Upper lobe of left lung (tissue), 6 donors: ENCODE results near the gene PRDX1. TPM values are rescaled to one million over a fixed set of nuclear protein-coding genes. Genes with fewer than 3 reads are reported as not detected.

Experiments
- ATAC-seq, 2 donors: fragments of 200-7000 bp; cut with Tn5 transposase; one replicate each; pipeline ENCODE4 v1.9.1; 2022; ENCODE audit warnings: mild to moderate bottlenecking in 2 of 2, moderate library complexity in 2 of 2; ENCODE audit not compliant: low FRiP score in 2 of 2
- DNase-seq, 2 donors: peaks; one replicate each; pipeline ENCODE4 v3.0.0-alpha.2; 2019 to 2020
- H3K27ac ChIP-seq, 4 donors: fragments of 200-600 bp; sonication (generic); one replicate each; pipeline ENCODE4 v1.5.1; 2016 to 2019
- H3K27me3 ChIP-seq, 4 donors: fragments of 200-600 bp; sonication (generic); one replicate each; pipeline ENCODE4 v1.5.1; 2017 to 2019
- H3K36me3 ChIP-seq, 4 donors: fragments of 200-600 bp; sonication (generic); one replicate each; pipeline ENCODE4 v1.5.1; 2016 to 2019
- H3K4me1 ChIP-seq, 4 donors: fragments of 200-600 bp; sonication (generic); one replicate each; pipeline ENCODE4 v1.5.1; 2018 to 2019
- H3K4me3 ChIP-seq, 4 donors: fragments of 200-600 bp; sonication (generic); one replicate each; pipeline ENCODE4 v1.5.1; 2017 to 2019; ENCODE audit warnings: mild to moderate bottlenecking in 2 of 4, moderate library complexity in 1 of 4
- H3K9me3 ChIP-seq, 4 donors: fragments of 200-600 bp; sonication (generic); one replicate each; pipeline ENCODE4 v1.5.1; 2018 to 2019
- POLR2AphosphoS5 ChIP-seq, 2 donors: sonication (generic); formaldehyde crosslinking; IDR thresholded peaks; one replicate each; pipeline ENCODE4 v1.5.1; 2017; ENCODE audit warnings: antibody characterized with exemption in 2 of 2
- total RNA-seq, 6 donors: library from RNA; depleted of rRNA in 4 of 6; stranded (reverse); fragments of >200 nt in 4 of 6; gene quantifications; one replicate each; pipeline versions ENCODE4 v1.1.0 to v1.2.1, GENCODE V29; 2016 to 2021
- donor health status: DM: no; HTN: no; CAD: no; lungs with moderate emphysema.
- donor health status: DM: no; HTN: yes; CAD: no; lungs with severe emphysema.

Gene PRDX1
- total RNA-seq, 6 donors from 2014 or later: 108 to 468 (median 390) TPM

- Histone ChIP-seq H3K27ac (no peak overlapping the region), H3K9me3 (no peaks in the 10 kb centered on the region), H3K36me3 (no peaks in the 10 kb centered on the region), H3K4me1 (no peaks in the 10 kb centered on the region), H3K4me3 (no peak overlapping the region), H3K27me3 (no peaks in the 10 kb centered on the region)
- TF ChIP-seq POLR2AphosphoS5 (IDR thresholded peaks at IDR 0.05): no peak
- no peak for ATAC-seq
- DNase-seq: no peak
Measured at GRCh38 chr1:45465277-45465676, 56.4 kb downstream of the PRDX1 start.

Other genes starting within 250 kb of the PRDX1 start
- gene HPDL, start 195.0 kb downstream of the PRDX1 start, total RNA-seq: 1 to 10 TPM in 1 of 6 donors, under 1 TPM in 2, not detected in 3; 0.30 to 1.3 (median 0.37) TPM
- gene TOE1, start 181.7 kb downstream of the PRDX1 start, total RNA-seq: 10 to 100 TPM in 2 of 6 donors, 1 to 10 TPM in 4; 5.4 to 16.6 (median 9.1) TPM
- 100 to 1,000 TPM in 1 of 6 donors, 10 to 100 TPM in 5; 10.3 to 105 (median 24.5) TPM for gene MUTYH, start 181.4 kb downstream of the PRDX1 start, total RNA-seq
- 1 to 10 TPM; 2.3 to 7.4 (median 5.7) TPM for gene TESK2, start 30.7 kb downstream of the PRDX1 start, total RNA-seq
- gene CCDC163, start 21.8 kb downstream of the PRDX1 start, total RNA-seq: 1 to 10 TPM in 4 of 6 donors, under 1 TPM in 1, not detected in 1; 0.76 to 2.0 (median 1.4) TPM
- gene MMACHC, start 21.6 kb downstream of the PRDX1 start, total RNA-seq: 1 to 10 TPM; 1.6 to 6.4 (median 3.5) TPM
- 100 to 1,000 TPM in 4 of 6 donors, 10 to 100 TPM in 2; 92.1 to 210 (median 107) TPM for gene AKR1A1, start 28.9 kb upstream of the PRDX1 start, total RNA-seq
- gene NASP, start 62.2 kb upstream of the PRDX1 start, total RNA-seq: 10 to 100 TPM; 43.5 to 94.3 (median 59.5) TPM
- 10 to 100 TPM in 5 of 6 donors, 1 to 10 TPM in 1; 4.9 to 50.3 (median 19.3) TPM for gene CCDC17, start 102.2 kb upstream of the PRDX1 start, total RNA-seq
- 100 to 1,000 TPM; 112 to 184 (median 132) TPM for gene GPBP1L1, start 164.6 kb upstream of the PRDX1 start, total RNA-seq
- 10 to 100 TPM in 4 of 6 donors, 1 to 10 TPM in 2; 2.7 to 28.3 (median 14.9) TPM for gene TMEM69, start 166.3 kb upstream of the PRDX1 start, total RNA-seq
- gene IPP, start 228.8 kb upstream of the PRDX1 start, total RNA-seq: 10 to 100 TPM in 4 of 6 donors, 1 to 10 TPM in 2; 3.8 to 23.0 (median 12.9) TPM